ENCODE results near the gene TSPAN14. TPM values are rescaled to one million over a fixed set of nuclear protein-coding genes. Genes with fewer than 3 reads are reported as not detected.
A peak's percentile ranks its signal among the peaks of the same experiment; 100 is the strongest.

Gene TSPAN14
- total RNA-seq, 2 experiments from 2014 or later: 109 to 117 TPM

DNA sequence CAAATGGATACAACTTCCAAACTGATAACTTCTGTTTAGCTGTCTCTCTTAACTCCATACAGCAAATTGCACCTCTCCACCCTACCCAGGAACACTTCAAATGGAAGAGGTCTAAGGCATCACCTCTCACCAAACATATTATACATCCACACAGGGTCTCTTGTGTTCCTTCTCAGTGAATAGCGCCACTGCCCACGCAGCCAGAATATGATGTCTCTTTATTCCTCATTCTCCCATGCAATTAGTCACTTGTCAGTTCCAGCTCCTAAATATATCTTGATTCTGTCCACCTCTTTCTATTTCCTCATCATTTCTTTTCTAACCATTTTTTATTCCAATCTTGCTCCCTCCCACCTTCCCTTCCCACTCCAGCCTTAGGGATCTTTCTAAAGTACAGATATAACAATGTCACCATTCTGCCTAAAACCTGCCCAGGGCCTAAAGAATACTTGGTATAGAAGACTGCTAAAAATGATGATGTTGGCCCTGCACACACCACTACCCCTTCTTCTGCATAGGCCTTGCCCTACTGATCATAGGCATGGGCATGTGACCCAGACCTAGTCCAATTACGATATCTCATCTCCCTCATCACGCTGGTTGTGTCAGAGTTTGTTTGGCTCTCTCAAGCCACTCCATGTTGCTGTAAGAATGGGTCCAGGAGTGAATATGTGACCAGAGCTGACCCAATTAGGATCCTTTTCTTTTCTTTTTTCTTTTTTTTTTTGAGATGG, 5.7 kb upstream of the TSPAN14 start:
- H3K27ac Mint-ChIP-seq: no peak overlapping the region
- H3K9me3 Mint-ChIP-seq (ENCODE audit: insufficient read depth): no peaks in the 10 kb centered on the region
- no peak overlapping the region for H3K4me3 Mint-ChIP-seq
- ATAC-seq: no peak
- ChIA-PET POLR2A (no interaction called here), CTCF (interaction anchor here (1.0 to 35.6 kb wide), 3 partner anchors 8 to 58 kb away, joined by 3 to 1113 read pairs (median 175); no protein-coding TSS in a partner anchor)
- no peak for DNase-seq
- peaks cover 36% of the 10 kb centered on the region for H3K4me1 Mint-ChIP-seq (ENCODE audit: low read depth)
- H3K27me3 Mint-ChIP-seq (ENCODE audit: low read depth): peaks cover 16% of the 10 kb centered on the region
- no peaks in the 10 kb centered on the region for H3K36me3 Mint-ChIP-seq (ENCODE audit: low read depth)

DNA sequence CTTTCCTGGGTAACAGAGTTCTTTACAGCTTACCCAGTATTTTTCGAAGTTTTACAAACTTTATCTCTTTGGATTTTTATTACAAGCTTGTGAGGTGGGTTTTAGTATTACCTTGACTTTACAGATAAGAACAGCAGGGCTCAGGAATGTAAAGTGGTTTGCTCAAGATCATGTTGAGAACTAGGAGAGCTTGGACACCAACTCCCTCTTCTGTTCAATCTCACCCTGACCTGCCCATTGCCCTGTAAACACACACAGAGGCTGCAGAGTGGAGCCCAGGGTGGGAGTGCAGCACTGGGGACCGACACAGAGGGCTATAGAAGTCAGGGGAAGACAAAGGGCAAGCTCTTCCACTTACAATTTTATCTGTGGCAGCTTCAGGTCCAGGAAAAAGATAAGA, 4.6 kb upstream of the TSPAN14 start:
- ChIA-PET CTCF (interaction anchor here (0.7 to 35.6 kb wide), 4 partner anchors 16 to 71 kb away, joined by 3 to 1113 read pairs (median 89); no protein-coding TSS in a partner anchor), POLR2A (no interaction called here)
- Mint-ChIP-seq H3K9me3 (ENCODE audit: insufficient read depth) (no peaks in the 10 kb centered on the region), H3K27me3 (ENCODE audit: low read depth) (peaks cover 16% of the 10 kb centered on the region), H3K27ac (no peak overlapping the region), H3K36me3 (ENCODE audit: low read depth) (no peaks in the 10 kb centered on the region), H3K4me3 (no peak overlapping the region), H3K4me1 (ENCODE audit: low read depth) (peaks cover 28% of the 10 kb centered on the region)
- DNase-seq: no peak
- no peak for ATAC-seq

DNA sequence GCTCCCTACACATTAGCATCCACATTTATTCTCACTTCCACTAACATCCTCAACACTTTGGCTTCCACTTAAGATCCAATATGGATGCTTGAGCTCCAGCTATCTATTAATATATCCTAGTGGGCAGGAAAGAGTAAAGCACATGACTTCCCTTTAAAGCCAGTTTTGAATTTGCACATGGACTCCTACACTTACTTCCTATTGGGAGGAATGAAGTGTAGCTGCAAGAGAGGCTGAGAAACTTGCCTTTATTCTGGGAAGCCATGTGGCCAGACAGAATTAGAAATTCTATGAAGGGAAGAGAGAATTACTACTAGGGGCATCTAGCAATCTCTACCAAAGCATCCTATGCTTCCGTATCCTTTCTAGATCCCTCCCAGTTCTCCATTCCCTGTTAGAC, 3.0 kb upstream of the TSPAN14 start:
- H3K4me1 Mint-ChIP-seq (ENCODE audit: low read depth): peaks cover 22% of the 10 kb centered on the region
- no peak overlapping the region for H3K4me3 Mint-ChIP-seq
- POLR2A ChIA-PET: interaction anchor here (0.6 kb wide), 1 partner anchor 27 kb away, joined by 3 read pairs; no protein-coding TSS in a partner anchor
- peaks cover 14% of the 10 kb centered on the region for H3K27me3 Mint-ChIP-seq (ENCODE audit: low read depth)
- CTCF ChIA-PET: interaction anchor here (0.8 to 35.6 kb wide), 2 partner anchors 55 to 69 kb away, joined by 3 to 1113 read pairs; no protein-coding TSS in a partner anchor
- no peak overlapping the region for H3K27ac Mint-ChIP-seq
- H3K36me3 Mint-ChIP-seq (ENCODE audit: low read depth): peaks cover 10% of the 10 kb centered on the region
- ATAC-seq (no peak), DNase-seq (no peak)
- no peaks in the 10 kb centered on the region for H3K9me3 Mint-ChIP-seq (ENCODE audit: insufficient read depth)

DNA sequence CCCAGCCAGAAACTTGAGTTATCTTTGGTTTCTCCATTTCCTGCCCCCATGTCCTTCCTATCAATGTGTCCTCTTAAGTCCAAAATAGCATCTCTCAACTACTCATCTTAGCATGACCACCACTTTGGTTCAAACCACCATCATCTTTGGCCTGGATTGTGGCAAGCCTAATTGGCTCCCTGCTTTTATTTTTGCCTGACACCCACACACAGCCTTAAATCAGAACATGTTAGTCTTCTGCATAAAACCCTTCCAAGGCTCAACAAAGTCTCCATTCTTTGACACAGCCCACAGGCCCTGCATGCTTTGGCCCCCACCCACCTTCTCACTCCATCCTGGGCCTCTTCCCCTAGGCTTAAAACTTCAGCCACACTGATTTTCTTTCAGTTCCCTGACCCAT, 2.0 kb upstream of the TSPAN14 start:
- H3K4me1 Mint-ChIP-seq (ENCODE audit: low read depth): peaks cover 23% of the 10 kb centered on the region
- peaks cover 19% of the 10 kb centered on the region for H3K36me3 Mint-ChIP-seq (ENCODE audit: low read depth)
- CTCF ChIA-PET: interaction anchor here (2.2 to 35.6 kb wide), 3 partner anchors 8 to 54 kb away, joined by 7 to 1113 read pairs (median 13); no protein-coding TSS in a partner anchor
- no peaks in the 10 kb centered on the region for H3K9me3 Mint-ChIP-seq (ENCODE audit: insufficient read depth)
- DNase-seq: no peak
- no peak for ATAC-seq
- H3K4me3 Mint-ChIP-seq: no peak overlapping the region
- POLR2A ChIA-PET: interaction anchor here (0.9 kb wide), 2 partner anchors 16 to 59 kb away, joined by 3 to 4 read pairs; no protein-coding TSS in a partner anchor
- H3K27me3 Mint-ChIP-seq (ENCODE audit: low read depth): peaks cover 7% of the 10 kb centered on the region
- H3K27ac Mint-ChIP-seq: no peak overlapping the region

DNA sequence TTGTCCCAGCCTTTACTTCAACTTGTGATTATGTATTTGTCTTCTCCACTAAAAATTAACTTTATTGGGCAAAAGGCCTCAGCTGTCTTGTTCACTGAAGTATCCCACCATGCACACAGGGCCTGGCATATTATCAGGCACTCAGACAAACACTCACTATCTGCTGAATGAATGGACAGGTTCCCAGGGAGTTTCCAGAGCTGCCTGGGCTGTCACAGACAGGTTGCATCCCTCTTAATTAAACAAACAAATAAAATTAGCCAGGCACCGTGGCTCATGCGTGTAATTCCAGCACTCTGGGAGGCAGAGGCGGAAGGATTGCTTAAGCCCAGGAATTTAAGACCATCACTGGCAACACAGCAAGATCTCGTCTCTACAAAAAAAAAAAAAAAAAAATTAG, 1.5 kb upstream of the TSPAN14 start:
- Mint-ChIP-seq H3K27ac (no peak overlapping the region), H3K36me3 (ENCODE audit: low read depth) (peaks cover 25% of the 10 kb centered on the region), H3K9me3 (ENCODE audit: insufficient read depth) (no peaks in the 10 kb centered on the region), H3K4me3 (no peak overlapping the region), H3K27me3 (ENCODE audit: low read depth) (peaks cover 1% of the 10 kb centered on the region), H3K4me1 (ENCODE audit: low read depth) (peaks cover 24% of the 10 kb centered on the region)
- ATAC-seq (no peak), DNase-seq (no peak)
- POLR2A ChIA-PET: interaction anchor here (0.9 kb wide), 1 partner anchor 59 kb away, joined by 4 read pairs; no protein-coding TSS in a partner anchor
- CTCF ChIA-PET: interaction anchor here (0.8 to 35.6 kb wide), 5 partner anchors 9 to 54 kb away, joined by 3 to 1113 read pairs (median 7); no protein-coding TSS in a partner anchor

DNA sequence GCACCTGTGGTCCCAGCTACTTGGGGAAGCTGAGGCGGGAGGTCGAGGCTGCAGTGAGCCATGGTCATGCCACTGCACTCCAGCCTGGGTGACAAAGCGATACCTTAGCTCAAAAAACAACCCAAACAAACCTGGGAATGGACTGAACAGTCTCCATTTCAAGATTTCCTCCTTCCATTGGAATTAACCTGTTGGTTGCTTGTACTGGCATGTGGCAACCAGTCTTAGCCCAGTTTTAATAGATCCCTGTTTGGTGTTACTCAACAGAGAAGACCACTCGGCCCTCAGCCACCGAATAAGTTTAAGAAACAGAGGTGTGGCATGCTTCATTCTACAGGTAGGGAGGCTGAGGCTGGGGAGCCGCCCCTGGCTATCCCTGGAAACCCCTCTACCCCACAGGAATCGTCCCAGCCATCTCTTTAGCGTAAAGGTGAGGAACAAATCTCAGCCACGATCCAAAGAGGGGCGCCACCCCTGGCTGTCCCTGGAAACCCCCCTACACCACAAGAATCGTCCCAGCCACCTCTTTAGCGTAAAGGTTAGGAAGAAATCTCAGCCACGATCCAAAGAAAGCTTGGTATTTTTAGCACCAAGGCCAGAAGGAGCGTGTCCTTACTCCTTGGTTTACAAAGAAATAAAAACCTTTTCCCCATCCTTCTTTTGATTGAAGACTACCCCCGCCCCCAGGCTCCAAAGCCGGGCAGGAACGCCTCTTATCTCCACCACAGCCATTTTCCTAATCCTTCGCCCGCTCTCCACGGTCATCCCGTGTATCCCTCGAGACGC, 861 bp upstream of the TSPAN14 start:
- peak overlapping the region; percentile 64 for H3K27ac Mint-ChIP-seq
- CTCF ChIA-PET: interaction anchor here (0.8 to 35.6 kb wide), 5 partner anchors 9 to 53 kb away, joined by 3 to 1113 read pairs (median 7); no protein-coding TSS in a partner anchor
- H3K36me3 Mint-ChIP-seq (ENCODE audit: low read depth): peaks cover 30% of the 10 kb centered on the region
- DNase-seq: no peak
- H3K27me3 Mint-ChIP-seq (ENCODE audit: low read depth): peaks cover 1% of the 10 kb centered on the region
- ATAC-seq: no peak
- no peaks in the 10 kb centered on the region for H3K9me3 Mint-ChIP-seq (ENCODE audit: insufficient read depth)
- H3K4me1 Mint-ChIP-seq (ENCODE audit: low read depth): peaks cover 30% of the 10 kb centered on the region
- peak overlapping the region; percentile 66 for H3K4me3 Mint-ChIP-seq
- POLR2A ChIA-PET: interaction anchor here (0.8 to 8.2 kb wide), 4 partner anchors 10 to 58 kb away, joined by 4 to 86 read pairs (median 4); no protein-coding TSS in a partner anchor

DNA sequence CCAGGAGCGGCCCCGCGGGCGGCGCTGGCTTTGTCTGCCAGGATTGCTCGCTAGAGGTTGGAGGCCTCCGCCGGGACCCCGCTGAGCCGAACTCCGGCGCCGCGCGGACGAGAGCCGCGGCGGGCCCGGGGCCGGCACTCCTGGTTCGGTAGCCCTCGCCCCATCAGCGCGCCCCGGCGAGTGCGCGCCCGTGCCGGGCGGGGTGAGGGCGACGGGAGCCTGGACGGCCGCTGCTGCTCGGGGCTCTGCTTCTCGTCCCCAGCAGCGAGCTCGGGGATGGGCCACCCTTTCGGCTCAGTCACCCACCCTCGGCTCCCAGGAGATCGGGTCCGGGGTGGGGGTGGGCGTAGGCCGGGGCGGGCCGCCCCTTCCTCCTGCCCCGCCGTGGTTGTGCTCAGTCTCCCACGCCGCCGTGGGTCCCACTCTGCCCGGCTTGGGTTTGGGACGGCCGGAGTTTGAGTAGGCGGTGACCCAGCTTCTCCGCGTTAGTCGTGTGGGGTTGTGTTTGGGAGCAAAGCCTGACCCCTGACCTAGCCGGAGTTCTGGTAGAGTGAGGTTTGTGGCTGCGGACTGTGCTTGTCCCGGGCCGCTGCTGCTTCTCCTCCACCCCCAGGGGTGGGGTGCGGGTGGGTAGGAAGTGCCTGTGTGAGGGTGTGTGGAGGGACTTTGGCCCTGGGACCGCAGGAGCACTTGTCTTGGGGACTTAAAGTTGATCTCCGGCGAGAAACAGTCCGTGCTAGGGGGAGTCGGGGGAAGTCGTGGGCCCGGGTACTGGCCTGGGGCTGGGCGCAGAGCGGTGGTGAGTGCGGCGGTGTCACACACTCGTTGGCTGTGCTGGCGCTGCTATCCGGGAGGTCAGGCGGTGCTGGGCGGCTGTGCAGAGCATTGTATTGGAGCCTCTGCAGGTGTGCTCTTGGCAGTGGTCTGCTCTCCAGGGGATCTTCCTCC, 677 bp downstream of the TSPAN14 start:
- ChIA-PET CTCF (interaction anchor here (3.2 to 35.6 kb wide), 2 partner anchors 11 to 51 kb away, joined by 27 to 1113 read pairs; no protein-coding TSS in a partner anchor), POLR2A (interaction anchor here (0.8 to 8.2 kb wide), 3 partner anchors 11 to 44 kb away, joined by 3 to 86 read pairs (median 6); no protein-coding TSS in a partner anchor)
- H3K4me1 Mint-ChIP-seq (ENCODE audit: low read depth): peaks cover 45% of the 10 kb centered on the region
- peak overlapping the region; percentile 90 for H3K27ac Mint-ChIP-seq
- no peaks in the 10 kb centered on the region for H3K27me3 Mint-ChIP-seq (ENCODE audit: low read depth)
- no peaks in the 10 kb centered on the region for H3K9me3 Mint-ChIP-seq (ENCODE audit: insufficient read depth)
- ATAC-seq (peak; percentile 10), DNase-seq (no peak)
- H3K36me3 Mint-ChIP-seq (ENCODE audit: low read depth): peaks cover 41% of the 10 kb centered on the region
- H3K4me3 Mint-ChIP-seq: peak overlapping the region; percentile 99

DNA sequence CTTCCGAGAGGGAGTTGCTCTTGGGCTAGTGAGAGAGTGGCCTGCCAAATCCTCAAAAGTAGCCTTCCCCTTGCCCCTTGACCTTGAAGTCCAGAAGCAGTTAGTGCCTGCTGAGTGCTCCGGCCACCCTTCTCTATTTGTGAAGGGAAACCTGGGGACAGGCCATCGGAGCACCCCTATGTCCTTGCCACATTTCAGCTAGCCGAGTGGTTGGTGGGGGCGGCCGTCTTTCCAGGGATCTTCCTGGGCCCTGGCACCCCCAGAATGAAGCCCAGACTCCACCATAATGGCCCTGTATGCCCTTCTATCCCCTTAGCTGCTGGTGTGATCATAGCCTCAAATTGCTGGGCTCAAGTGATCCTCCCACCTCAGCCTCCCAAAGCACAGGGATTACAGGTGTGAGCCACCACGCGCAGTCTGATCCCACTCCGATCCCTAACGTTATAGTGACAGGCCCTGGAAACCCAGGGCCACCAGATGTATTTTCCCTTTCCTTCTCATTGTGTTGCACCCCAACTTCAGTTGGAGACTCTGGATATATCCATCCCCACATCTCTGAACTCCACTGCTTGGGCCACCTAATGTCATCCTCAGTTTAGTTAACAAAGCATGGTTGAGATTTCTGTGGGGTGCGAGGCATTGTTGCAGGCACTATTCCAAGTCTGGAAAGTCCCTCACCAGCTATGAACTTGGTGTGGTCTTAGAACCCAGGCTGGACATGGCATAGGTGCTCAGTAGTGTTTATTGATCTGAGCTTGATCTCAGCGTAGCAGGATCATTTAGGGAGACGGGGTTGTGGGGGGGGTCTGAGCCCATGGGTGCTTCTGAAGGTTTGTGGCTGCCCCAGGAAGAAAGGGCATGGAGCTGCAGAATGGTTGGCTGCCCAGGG, 1.6 kb downstream of the TSPAN14 start:
- Mint-ChIP-seq H3K27me3 (ENCODE audit: low read depth) (no peaks in the 10 kb centered on the region), H3K4me1 (ENCODE audit: low read depth) (peaks cover 54% of the 10 kb centered on the region), H3K36me3 (ENCODE audit: low read depth) (peaks cover 46% of the 10 kb centered on the region), H3K27ac (peak overlapping the region; percentile 90), H3K4me3 (peak overlapping the region; percentile 99), H3K9me3 (ENCODE audit: insufficient read depth) (no peaks in the 10 kb centered on the region)
- ChIA-PET POLR2A (interaction anchor here (0.8 to 8.2 kb wide), 7 partner anchors 12 to 81 kb away, joined by 3 to 86 read pairs (median 6); no protein-coding TSS in a partner anchor), CTCF (interaction anchor here (1.6 to 35.6 kb wide), 6 partner anchors 8 to 77 kb away, joined by 3 to 1113 read pairs (median 18); no protein-coding TSS in a partner anchor)
- no peak for DNase-seq
- ATAC-seq: no peak

DNA sequence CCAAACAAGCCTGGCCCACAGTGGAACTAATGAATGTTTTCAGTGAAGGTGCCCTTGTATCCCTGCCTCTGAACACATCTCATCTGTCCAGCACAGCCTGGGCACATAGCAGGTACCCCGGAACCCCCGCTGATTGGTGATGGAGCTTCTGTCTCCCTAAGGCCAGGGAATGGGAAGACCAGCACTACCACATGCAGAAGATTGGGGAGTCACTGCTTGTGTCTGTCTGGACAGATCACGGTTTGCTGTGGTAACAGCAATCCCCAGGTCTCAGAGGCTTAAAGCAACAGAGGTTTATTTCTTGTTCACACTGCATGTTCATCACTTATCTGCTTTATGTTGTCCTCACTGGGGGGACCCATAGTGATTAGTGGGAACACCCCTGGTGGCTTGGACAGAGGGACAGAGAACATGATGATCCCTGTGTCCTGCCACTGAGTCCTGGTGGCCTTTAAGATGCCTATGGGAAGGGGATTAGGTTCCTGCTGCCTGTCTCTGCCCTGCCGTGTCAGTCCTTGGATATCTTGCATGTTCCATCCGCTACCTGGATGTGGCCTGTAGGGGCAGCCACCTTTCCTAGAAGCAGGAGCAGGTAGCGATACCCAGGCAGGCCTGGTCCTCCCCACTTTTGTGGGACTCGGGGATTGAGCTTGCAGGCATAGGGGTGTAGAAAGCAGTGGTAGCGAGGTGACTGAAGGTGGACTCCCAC, 3.6 kb downstream of the TSPAN14 start:
- ChIA-PET POLR2A (interaction anchor here (1.0 to 8.2 kb wide), 6 partner anchors 7 to 48 kb away, joined by 3 to 86 read pairs (median 6); no protein-coding TSS in a partner anchor), CTCF (interaction anchor here (1.0 to 35.6 kb wide), 9 partner anchors 10 to 75 kb away, joined by 3 to 1113 read pairs (median 10); no protein-coding TSS in a partner anchor)
- no peaks in the 10 kb centered on the region for H3K27me3 Mint-ChIP-seq (ENCODE audit: low read depth)
- peaks cover 64% of the 10 kb centered on the region for H3K36me3 Mint-ChIP-seq (ENCODE audit: low read depth)
- no peaks in the 10 kb centered on the region for H3K9me3 Mint-ChIP-seq (ENCODE audit: insufficient read depth)
- H3K27ac Mint-ChIP-seq: peak overlapping the region; percentile 90
- peak overlapping the region; percentile 99 for H3K4me3 Mint-ChIP-seq
- H3K4me1 Mint-ChIP-seq (ENCODE audit: low read depth): peaks cover 73% of the 10 kb centered on the region
- no peak for DNase-seq
- ATAC-seq: no peak

All from activated CD8-positive, alpha-beta T cell treated with anti-CD3 and anti-CD28 coated beads, Interleukin-2, amount 10 ng/mL, durations not matched to agents 7 days and 5 days (primary cell).